Ammon's horn (tissue), 1 donor: Measurements from ENCODE around the gene MFAP4.

Experiments
- DNase-seq: peaks from one replicate; pipeline ENCODE4 v3.0.0-alpha.2; 2016; ENCODE audit warnings: low spot score

The MFAP4 gene

DNA sequence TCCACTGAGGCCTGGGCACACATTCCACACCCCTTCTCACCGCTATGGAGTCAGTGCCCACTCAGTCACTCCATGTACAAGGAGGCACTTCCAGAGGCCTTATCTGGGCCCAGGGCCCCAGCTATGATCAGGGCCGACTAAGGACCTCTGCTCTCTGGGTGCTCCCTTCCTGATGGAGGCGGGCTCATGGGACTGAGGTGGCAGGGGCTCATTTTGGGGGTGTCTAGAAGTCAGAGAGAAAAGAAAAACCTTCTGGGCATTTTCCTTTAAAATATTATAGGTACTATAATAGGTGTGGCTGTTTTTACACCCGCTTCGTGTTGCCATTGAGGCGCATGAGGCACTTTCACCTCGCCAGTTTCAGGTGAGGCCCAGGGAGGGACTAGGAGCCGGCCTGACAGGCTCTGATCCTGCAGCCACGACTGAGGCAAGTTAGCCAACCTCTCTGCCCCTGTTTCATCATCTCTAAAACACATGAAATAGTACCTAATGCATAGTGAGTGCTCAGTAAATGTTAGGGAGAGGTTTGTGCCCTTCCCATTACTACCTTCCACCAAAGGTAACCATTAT is 38.8 kb downstream of the MFAP4 start:
- no peak for DNase-seq

DNA sequence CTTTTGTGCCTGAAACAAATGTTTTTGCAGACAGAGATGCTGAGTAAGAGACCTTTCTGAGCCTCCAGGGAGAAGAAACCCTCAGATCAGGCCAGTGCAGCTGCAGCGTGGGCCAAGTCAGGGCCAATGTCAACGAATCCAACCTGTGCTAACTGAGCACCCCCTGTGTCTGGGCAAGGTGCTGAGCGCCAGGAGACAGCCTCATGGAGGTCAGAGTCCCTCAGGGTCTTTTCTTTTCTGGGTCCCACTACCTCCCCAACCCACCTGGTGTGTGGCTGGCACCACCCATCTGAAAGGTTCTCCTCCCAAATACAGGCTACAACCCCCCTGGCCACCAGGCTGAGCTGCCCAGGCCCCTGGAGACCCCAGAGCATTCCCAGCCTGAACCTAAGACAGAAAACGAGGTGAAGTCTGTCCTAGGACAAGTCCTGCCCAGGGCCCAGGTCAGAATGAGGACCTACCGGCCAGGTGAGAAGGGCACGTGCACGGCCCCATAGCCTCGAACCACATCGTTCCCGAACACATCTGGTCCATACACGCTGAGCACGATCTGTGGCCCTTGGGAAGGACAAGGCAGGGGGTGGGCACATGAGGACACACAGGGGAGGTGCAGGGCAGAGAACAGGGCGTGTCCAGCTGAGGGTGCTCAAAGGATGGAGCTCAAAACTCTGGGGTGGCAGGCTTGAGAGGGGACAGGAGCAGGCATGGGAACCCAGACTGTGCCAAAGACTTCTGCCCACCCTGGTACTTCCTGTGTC is 39.5 kb downstream of the MFAP4 start:
- DNase-seq: no peak

DNA sequence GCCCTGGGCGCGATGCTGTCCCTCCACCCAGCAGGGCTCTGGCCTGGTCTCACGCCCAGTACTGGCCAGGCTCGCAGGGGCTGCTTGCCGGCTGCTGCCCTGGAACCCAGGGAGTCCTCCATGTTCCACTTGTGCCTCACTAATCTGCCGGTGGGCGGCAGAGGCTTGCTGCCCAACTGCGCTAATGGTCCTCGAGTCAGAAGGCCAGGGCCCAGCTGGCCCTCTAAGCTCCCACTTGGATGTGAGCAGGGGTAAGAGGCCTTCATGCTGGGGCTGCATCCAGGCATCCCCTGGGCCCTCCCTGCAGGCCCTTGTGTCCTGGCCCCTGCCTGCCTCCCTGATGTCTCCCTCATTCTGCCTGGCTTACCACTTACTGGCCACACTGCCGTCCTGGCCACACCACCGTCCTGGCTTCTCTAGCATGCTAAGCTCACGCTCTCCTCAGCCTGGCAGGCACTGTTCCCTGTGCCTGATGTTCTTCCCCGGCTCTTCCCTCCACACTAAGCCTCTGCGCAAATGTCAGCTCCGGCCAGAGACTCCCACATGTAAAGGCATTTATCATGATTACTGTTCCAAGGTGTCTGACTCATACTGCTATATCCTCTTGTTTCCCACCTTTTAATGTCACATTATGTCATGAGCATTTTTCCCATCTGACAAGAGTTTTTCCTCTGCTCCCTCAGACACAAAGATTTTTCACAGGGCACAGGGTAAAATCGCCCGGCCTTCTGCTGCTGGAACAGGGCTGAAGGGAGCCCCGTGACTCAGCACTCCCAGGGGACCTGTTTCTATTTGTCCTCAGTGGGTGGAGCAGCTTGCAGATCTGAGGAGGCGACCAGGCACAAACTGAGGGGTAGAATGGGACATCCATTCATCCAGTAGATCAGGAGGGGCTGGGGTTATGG is 40.4 kb downstream of the MFAP4 start:
- peak; percentile 49 for DNase-seq

DNA sequence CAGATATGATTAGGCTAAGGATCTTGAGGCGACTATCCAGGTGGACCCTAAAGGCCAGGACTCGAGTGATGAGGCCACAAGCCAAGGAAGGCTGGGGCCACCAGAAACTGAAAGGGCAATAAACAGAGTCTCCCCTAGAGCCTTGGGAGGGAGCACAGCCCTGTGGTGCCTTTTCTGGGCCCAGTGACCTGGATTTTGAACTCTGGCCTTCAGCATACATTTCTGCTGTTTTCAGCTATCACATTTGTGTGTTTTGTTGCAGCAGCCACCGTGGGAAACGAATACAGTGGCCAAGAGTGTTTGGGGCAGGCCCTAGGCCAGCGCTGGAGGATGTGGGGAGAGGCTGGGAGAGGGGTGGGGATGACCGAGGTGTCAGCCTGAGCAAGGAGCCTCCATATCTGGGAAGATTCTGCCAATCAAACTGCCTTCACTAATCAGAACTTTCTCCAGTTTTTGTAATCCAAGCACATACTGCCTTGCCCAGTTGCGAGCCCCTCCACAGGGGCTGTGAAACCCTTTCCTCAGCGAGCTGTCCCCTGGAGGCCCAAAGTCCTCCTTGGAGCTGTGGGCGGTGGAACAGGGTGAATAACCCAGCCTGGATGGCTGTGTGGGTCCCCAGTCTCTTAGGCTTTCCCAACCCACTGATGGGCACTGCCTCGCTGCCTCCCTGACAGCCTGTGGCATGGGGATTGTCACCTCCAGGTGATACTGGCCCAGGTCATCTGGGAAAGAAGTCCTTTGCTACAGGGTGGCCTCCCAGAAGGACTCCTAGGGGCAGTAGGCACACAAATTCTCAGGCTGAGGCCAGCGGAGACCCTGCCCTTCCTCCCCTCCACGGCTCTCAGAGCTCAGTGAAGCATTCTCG is 41.3 kb downstream of the MFAP4 start:
- DNase-seq: no peak

DNA sequence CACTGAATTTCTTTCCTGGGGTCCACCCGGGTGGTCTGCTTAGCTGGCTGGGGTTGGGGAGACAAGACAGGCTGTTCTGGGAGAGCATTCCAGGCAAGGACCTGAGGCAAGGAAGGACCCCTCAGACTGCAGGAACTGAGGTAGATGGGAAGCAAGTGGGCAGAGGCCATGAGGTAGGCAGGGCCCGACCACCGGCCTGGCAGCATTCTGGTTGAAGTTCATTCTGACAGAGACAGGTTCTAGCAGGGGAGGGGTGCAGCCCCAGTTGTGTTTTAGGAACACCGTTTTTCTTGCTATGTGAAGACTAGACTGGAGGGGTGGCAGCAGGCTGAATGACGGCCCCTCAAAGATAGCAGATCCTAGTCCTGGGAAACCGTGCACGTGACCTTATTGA is 41.9 kb downstream of the MFAP4 start:
- DNase-seq: no peak

DNA sequence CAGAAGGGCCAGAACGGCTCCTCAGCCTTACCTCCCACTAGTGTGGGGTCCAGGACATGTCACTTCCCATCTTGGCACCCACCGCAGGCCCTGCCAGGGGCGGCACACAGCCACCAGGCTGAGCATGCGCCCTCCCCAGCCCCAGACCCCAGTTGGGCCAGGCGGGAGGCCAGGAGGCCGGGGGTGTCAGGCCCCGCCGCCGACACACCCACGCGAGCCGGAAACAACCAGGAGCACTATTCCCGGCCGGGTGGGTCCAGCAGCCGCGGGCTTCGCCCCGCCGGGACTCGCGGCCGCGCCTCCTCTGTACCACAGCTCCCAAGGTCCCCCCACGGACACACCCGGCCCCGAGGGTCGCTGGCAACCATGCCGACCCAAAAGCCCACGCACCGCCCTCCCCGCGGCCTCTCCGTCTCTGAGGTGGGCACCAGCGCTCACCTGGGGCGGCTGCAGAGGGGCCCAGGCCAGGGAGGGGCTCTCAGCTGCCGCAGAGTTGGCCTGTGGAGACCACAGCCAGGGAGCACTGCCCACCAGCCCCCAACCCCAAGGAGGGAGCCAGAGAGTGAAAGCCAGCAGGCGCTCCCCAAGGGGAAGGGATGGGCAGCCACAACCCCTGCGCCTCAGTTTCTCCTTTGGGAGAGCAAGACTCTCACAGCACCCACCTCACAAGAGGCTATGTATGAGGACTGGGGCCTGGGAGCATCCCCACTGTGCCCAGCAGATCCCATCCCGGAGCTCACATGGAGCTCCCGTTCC is 42.5 kb downstream of the MFAP4 start:
- DNase-seq: no peak

DNA sequence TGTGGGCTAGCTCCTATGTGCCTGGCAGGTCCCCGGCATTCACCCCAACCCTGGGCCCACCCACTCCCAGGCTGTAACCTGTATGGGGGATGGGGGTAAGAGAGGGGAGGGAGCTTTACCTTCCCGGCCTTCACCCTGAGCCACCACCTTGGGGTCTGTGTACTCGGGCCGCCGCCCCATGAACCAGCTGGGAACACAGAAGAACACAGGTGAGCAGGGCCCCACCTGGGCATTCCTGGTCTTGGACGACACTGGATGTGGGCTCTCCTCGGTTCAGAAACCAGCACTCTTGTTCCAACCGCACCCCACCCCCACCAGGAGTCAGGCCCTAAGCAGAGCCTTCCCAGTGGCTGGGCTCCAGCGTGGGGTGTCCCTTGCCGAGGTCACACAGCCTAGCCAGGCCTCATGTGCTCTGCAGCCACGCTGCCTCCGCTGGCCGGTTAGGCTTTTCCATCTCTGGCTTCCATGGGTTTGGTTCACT is 43.3 kb downstream of the MFAP4 start:
- no peak for DNase-seq

DNA sequence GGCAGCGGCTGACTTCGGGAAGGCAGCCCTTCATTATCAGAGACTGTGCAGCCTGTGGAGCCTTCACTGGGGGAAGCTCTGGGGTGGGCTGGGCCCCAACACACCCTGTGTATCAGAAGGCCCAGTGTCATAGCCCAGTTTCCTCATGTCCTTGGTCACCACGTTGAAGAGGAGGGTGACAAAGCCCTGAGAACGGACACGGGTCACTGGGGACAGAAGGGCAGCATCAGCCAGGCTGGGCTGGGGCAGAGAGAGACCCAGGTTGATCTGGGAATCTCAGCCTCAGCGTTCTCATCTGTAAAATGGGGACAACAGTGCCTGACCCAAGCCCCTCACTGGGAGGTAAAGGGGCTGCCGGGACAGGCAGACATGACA is 43.7 kb downstream of the MFAP4 start:
- DNase-seq: no peak

DNA sequence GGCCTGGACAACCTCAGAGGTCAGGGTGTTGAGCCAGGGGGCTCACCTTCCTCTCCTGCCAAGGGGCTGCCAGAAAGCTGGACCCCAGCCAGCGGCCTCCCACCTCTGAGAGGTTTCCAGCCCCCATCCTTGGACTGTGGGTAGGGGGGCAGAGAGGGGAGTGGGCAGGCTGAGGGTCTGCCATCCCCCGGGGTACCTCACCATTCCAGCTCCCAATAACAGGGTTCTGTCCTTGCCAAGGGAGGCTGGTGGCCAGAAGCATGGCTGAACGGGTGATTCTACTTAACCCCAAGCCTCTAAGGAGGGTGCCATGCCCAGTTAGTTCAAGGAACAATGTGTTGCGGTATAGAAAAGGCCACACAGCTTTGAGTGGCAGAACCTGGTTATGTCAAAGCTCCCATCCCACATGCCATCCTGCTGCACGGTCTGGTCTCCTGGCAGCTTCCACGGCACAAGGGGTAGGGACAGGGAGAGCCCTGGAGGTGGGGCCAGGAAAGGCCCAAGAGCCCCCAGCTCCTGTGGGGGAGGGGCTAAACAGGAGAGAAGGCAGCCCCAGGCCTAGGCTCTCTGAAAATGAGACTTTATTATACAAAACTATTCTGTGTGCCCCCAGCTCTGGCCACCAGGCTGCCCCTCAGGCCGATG is 44.3 kb downstream of the MFAP4 start:
- no peak for DNase-seq

DNA sequence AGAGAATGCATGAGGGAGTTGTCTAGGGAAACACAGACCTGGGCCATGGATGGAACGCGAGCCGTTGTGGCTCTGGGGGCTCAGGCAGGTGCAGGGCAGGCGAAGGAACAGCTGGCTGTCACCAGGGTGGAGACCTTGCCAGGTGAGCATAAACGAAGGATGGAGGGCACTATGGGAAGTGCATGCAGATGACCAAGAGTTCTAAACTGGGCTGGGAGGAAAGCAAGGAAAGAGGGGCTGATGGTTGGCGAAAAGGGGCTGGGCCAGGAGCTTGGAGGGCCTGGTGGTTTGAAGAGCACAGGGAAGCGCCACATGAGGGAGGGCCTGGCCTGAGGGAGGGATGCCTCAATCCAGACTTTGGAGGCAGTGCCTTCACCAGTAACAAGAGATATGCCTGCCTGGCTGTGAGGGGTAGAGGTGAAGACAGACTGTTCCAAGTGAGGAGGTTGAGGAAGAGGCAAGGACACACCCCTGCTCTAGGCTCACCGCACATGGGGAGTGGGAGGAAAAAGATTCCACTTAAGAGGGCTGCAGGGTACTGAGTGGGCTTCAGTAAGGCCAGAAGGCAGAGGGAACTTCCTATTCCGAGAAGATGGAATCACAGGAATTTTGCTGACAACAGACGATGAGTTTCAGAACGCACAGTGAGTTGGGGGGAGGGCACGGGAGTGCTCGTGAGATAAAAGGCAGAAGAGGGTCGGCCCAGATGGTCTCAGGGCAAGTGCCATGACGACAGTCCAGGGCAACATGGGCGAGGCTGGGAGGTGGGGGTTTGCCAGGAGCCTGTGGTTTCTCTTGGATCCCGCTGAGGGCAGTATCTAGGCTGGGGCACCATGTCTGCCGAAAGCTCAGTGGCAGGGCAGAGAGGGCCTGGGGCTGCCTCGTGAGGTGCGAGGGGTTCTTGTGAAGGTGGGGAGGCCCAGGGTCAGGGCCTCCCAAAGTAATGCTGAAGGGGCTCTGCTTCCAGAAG is 45.1 kb downstream of the MFAP4 start:
- DNase-seq: no peak

DNA sequence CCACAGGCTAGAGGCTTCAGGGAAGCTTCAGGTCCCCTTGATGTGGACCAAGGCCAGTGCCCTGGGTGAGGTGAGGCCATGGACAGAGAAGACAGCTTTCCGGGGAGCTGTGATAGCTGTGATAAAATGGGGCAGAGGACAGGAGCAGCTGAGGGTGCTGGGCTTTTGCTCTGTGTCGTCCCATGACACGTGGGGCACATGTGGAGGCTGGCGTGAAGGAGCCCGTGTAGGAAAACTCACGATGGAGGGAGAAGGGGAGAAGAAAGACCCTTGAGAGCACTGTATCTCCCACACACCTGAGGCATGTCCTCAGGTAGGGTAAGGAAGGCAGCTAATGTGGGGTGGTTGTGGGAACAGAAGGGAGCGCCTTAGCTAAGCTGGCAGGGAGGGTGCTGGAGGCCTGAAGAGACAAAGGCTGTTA is 45.8 kb downstream of the MFAP4 start:
- DNase-seq: no peak

DNA sequence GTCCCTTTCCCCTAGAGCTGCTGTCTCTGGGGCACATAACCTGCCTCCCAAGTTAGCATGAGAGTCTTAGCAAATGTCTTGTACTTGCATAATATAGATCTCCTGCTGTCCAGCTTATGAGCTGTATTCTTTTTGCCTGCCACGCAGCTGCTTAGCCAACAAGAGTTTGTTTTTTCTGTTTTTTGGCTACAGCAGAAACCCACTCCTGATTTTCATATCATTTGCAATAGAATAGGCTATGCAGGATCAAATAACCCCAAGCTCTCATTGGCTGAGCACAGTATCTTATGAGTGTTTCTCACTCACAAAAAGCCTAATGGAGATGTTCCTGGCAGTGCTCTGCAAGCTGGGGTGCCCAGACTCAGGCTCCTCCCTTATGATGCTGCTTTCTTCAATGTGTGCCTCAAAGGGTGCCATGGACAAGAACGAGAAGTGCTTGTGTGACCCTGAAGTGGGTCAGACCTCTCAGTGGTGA is 47.6 kb downstream of the MFAP4 start:
- DNase-seq: no peak

DNA sequence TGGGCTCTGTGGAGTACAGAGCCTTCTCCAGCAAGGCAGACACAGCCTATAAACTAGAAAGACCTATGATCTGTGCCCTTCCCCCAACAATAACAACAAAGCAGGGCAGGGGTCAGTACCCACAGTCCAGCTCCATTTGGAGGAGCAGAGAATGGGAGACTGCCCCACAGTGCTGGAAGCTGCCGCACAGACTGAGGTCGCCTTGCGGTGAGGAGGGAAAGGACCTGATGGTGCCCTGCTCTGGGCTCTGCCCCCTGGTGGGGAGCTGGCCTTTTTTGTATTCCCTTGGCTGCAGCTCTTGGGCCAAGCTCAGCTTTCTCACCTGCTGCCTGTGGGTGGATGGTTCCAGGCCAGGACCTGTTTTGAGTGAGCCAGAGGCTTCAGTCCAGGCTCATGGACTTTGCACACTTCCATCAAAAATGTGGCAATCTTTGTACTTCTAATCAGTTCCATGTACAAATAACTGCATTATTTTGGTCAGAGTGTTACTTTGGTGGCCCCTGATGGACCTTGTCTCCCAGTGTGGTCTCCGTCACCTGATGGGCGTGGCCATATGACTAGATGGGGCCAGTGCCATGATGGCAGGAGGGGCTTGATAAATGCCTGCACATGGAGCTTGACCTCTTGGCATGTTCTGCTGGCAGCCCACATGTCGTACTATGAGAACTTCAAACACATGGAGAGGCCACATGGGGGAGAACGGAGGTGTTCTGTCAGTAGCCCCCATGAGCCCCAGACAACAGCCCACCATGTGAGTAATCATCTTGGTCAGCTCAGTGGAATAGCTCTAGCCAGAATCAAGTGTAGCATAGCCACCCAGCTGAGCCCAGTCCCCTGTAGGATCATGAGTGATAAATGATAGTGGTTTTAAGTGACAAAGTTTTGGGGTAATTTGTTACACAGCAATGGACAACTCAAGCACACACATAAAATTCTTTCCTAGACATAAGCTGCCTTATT is 48.7 kb downstream of the MFAP4 start:
- DNase-seq: peak; percentile 66

DNA sequence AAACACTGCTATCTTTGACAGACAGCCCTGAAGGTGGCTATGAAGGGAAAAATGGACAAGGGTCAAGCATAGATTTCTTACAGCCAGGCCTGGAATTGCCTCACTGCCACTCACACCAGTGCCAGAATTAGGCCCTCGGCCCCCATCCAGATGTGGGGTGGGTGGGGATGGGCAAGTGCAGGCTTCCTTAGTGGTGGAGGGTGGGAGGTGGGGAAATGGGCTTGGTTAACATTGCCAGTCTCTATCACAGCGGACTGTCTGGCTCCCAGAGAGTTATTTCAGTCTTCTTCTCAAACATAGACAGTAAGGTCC is 49.3 kb downstream of the MFAP4 start:
- peak; percentile 3 for DNase-seq

DNA sequence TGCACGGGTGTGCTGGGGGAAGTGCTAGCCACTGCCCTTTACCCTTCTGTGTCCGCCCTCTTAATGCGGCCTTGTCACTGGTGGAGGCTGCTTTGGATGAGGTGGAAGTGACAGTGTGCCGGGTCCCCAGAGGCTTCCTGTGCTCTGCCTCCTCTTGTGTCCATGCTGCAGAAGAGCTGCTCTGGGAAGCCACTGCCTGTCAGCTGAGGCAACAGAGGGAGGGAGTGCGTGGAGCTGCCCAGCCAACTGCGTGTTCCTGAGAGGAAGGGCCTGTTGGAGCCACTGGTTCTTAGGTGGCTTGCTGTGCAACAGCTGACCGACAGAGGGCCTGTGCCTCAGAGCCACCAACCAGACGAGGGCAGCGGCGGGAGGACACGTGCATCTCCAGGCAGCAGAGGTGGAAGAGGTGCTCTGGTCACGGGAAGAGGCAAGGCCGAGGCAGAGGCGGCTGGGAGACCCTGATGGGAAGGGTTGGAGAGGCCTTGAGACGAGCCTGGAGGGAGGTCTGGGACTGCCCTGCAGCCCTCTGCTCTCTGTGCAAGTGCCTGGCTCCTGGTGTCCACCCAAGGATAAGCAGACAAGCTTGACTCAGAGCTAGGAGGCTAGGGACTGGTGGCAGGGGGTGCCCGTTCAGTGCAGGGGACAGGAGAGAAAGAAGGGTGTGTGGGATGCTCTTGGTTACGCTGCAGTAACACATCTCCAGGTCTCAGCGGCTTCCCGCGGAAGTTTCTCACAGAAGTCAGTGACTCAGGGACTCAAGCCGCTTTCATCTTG is 49.9 kb downstream of the MFAP4 start:
- DNase-seq: peak; percentile 84

DNA sequence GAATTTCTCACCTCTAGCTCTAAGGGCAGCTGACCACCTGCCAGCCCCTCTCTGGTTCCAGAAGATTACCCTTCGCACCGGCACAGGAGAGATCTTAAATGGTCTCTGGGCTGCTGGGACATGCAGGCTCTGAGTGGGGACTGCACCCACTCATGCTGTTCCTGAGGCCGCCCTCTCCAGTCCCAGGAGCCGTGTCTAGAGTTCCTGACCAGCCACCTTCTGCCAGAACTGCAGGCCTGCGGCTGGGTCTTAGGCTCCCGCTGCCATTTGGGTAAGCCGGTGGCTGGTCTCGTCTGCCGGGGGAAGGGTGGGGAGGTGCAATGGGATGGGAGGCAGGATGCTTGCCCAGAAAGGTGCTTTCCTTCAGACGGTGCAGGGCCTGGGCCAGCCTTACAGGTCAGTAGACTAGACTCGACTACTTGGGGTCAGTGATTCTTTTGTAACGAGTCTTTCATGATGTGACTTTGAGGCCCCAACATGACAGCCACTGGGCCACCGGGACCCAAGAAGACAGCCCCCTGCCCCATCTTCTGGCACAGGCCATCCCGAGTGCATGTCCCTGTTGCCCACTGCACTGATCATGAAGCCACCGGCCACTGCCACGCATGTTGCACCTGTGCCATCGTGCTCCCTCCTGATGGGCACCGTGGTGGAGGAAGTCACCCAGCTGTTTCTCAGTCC is 50.9 kb downstream of the MFAP4 start:
- DNase-seq: no peak

DNA sequence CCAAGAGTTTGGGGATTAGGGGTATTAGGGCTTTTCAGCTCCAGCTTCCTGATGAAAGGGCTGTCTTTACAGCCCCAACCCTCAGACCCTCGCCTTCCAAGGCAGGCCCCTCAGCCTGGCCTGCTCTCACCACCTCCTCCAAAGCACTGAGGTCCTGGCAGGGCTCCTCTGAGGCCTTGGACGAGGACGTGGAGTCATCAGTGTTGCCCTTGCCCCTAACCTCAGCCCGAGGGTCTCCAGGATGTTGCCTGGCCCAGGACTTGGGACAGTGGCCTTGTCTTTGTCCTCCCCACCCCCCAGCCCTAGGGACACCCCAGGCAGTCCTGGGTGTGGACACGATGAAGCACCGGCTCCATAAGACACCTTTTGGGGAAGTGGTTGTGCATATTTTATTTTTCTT is 52.7 kb downstream of the MFAP4 start:
- DNase-seq: no peak
